ENCODE measurements around the gene MMP15. TPM values are rescaled to one million over a fixed set of nuclear protein-coding genes. Genes with fewer than 3 reads are reported as not detected.

Gene MMP15
- total RNA-seq, 2 experiments from 2014 or later = 0.25 to 0.63 TPM

GRCh38 chr16:58096249-58096648 lies 70.7 kb downstream of the MMP15 start:
- no peak overlapping the region for H3K27ac Mint-ChIP-seq
- TF ChIP-seq CTCF (IDR thresholded peaks at IDR 0.05) = no peak
- DNase-seq (no peak), ATAC-seq (no peak)
- ChIA-PET CTCF (interaction anchor here (0.7 to 3.6 kb wide), 7 partner anchors 12 to 224 kb away, joined by 3 to 30 read pairs (median 8); partner anchors contain the start of gene CFAP20), POLR2A (no interaction called here)
- no peaks in the 10 kb centered on the region for H3K9me3 Mint-ChIP-seq
- no peaks in the 10 kb centered on the region for H3K36me3 Mint-ChIP-seq (ENCODE audit: low read depth)
- H3K27me3 Mint-ChIP-seq = peaks cover 2% of the 10 kb centered on the region
- intact Hi-C loops (cut with micrococcal nuclease) = no loop called here
- no peak overlapping the region for H3K4me3 Mint-ChIP-seq
- H3K4me1 Mint-ChIP-seq (ENCODE audit: low read depth) = no peaks in the 10 kb centered on the region

Other genes with a start within 250 kb of the MMP15 start
- under 1 TPM; 0.54 to 0.89 TPM for gene KIFC3, start 223.3 kb upstream of the MMP15 start, total RNA-seq
- gene CNGB1, start 54.6 kb upstream of the MMP15 start, total RNA-seq = not detected
- 1 to 10 TPM; 5.6 to 7.0 TPM for gene ZNF319, start 25.1 kb upstream of the MMP15 start, total RNA-seq
- 10 to 100 TPM; 32.9 to 37.5 TPM for gene USB1, start 24.3 kb upstream of the MMP15 start, total RNA-seq
- gene CFAP20, start 103.6 kb downstream of the MMP15 start, total RNA-seq = 10 to 100 TPM; 36.5 to 40.4 TPM
- 10 to 100 TPM; 97.5 to 99.0 TPM for gene CSNK2A2, start 172.4 kb downstream of the MMP15 start, total RNA-seq